Stimulated activated CD4-positive, alpha-beta T cell treated with anti-CD3 and anti-CD28 coated beads, Interleukin-15, amount 100 ng/mL, for 24 hours (primary cell): ENCODE results near the gene RASGRF1.
"Not testable (repeated sequence)": the region's sequence is repeated elsewhere in the genome, so short reads cannot be mapped to it uniquely, and the experiment has no call there.

ENCODE experiments used
- DNase-seq: peaks from one replicate; pipeline ENCODE4 v3.0.0-alpha.2; 2020

The RASGRF1 gene

GRCh38 chr15:78928616-78929093, 161.9 kb downstream of the RASGRF1 start:
- DNase-seq: no peak

- not testable (repeated sequence) for DNase-seq
These were observed 162.4 kb downstream of the RASGRF1 start for GRCh38 chr15:78928176-78928575.

DNA sequence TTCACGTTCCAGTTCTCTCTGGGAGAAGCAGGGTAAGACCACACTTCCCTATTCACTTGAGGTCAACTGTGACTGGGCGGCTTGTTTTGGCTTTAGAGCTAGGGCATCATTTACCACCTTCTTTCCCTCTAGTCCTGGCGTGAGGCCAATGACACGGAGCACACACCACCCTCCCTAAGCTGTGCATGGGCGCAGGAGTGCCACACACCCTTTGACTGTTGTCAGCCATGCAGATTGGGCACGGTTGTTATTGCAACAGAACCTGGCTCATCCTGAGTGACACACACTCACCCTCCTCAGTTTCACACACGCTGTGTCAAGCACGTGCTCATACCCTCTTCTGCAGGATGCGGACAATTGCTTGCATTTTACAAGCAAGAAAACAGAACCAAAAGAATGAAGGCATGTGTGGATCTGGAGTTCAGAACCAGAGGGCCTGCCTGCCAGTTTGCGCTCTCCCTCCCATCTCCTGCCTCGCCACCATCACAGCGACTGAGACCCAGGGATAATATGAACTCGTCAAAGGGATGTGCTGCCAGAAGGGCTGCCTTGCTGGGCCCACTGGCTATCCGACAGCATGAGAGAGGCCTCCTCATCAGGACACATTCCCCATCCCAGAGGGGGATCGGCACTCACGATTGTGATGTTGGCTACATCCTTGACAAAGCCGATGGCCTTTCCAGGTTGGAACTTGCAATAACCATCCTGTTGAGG, 163.3 kb downstream of the RASGRF1 start:
- DNase-seq: no peak

- DNase-seq: no peak
These were observed 164.4 kb downstream of the RASGRF1 start for GRCh38 chr15:78925956-78926743.

- no peak for DNase-seq
These were observed 165.4 kb downstream of the RASGRF1 start for GRCh38 chr15:78925076-78925624.

DNA sequence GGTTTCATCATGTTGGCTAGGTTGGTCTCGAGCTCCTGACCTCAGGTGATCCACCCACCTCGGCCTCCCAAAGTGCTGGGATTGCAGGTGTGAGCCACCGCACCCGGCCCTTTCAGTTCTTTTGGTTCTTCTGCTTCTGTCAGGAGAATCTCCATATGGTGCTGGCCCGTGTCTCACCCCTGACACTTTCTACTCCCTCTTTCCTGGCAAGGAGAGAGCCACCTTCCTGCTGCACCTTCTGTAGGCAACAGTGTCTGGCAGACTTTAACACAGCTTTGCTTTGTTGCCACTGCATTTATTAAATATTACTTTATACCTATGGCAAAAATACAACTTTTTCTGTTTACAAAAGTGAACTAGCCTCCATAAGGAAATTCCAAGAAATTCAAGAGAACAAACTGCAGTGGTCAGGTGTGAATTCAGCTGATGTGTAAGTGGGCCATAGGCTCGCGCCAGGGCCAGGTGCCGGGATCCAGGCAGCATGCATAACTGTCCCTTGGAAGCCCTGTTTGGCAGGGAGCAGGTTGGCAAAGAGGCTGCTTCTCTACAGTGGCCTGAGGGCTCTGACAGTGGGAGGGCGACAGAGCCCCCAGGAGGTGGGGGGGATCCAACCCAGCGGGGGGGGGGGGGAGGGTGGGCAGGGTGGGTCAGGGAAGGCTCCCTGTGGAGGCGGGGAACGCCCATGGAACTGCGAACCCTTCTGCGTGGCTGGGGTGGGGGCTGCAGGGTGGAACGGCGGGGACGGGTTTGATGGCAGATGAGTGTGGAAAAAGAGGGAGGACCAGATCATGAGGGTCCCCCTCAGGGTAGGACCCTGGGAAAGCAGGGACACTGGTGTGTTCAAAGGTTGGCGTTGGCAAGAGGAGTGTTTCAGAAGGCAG, 166.9 kb downstream of the RASGRF1 start:
- DNase-seq: no peak

DNA sequence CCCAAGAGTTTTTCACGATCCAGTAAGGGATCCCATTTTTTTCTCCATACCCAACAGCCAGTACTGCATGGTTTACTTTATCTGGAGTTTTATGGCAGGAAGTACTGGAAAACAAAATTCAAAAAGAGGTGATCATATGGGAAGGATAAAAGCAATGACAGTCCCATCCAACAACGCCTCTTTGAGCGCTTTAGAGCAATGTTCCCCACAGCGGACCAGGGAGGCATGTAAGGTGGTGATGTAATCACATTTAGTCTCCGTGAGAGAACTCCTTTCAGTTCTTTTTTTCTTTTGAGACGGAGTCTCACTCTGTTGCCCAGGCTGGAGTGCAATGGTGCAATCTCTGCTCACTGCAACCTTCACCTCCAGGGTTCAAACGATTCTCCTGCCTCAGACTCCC, 167.6 kb downstream of the RASGRF1 start:
- no peak for DNase-seq

DNA sequence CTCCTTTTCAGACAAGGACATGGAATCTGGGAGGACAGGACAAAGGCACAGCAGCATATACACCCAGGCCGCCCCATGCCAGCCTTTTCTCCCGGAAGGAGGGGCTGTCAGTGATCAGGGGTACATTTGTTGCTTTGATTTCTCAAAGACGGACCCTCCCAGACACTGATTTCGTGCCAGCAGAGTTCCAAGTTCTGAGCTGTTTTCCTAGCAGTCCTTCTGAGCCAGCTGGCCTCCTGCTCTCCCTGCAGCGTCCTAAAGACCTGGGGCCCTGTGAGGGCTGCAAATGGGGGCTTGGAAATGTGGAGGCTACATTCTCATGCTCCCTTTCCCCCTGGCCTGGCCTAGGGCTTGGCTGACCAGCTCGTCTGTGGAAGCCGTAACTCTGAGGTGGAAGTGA, 168.1 kb downstream of the RASGRF1 start:
- no peak for DNase-seq

- DNase-seq: no peak
These were observed 168.6 kb downstream of the RASGRF1 start for GRCh38 chr15:78921940-78922339.

DNA sequence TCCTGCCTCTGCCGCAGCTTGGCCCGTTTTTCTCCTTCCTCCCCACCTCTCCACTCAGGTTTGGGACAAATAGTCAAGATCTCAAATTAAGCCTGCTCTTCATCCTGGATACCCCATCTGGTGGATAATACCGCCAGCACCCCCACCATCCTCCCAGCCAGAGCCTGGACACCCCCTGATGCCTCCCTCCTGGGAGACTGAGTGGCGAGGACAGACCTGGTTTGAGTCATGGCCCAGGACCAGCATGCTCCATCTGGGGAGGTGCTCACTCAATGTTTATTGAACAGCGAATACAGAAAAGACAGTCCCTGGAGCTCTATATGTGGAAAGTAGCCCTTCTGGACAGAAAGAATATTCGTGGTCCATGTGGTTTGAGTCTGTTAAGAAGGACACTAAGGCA, 169.1 kb downstream of the RASGRF1 start:
- no peak for DNase-seq

DNA sequence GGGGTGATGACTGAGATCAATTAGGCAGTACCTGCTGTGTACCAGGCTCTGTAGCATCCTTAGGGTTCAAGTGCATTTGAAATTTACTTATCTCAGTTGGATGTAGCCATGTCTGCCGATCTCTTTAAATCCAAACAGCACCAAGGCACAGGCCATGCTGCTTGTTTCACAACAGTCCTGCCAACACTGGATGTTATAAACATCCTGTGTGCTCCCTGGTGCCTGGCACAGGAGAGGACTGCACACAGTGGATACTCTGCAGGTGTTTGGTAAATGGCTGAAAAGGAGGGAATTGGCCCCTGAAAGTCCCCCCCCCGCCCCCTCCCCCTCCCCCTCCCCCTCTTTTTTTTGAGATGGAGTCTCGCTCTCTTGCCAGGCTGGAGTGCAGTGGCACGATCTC, 172.7 kb downstream of the RASGRF1 start:
- DNase-seq: no peak

GRCh38 chr15:78916088-78916487, 174.5 kb downstream of the RASGRF1 start:
- no peak for DNase-seq

DNA sequence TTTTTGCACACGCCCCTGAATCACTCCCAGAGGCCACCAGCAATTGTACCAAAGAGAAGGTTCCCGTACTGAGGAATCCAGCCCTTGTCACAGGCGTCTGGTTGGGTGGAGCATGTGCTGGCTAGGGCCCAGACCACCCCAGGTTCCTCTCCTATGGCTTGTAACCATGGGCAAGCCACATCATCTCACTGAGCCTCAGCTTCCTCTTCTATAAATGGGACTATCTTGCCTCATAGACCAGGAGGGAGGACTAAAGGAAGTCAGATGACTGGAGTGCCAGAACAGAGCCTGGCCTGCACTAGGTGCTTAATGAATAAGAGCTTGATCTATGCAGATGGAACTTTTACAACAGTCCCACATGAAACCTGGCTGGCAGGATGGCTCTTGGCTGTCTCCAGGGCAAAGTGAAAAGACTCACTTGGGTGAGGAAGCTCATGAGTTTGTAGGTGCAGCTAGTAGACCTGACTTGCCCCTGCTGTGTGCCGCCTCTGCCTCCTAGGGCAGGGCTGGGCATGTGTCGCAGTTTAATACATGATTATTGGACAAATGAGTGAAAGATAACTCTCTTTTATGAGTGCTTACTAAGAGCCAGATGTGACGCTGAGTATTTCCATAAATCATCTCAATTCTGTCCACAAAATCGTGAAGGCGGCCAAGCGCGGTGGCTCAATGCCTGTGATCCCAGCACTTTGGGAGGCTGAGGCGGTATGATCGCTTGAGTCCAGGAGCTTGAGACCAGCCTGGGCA, 175.1 kb downstream of the RASGRF1 start:
- DNase-seq: no peak

- DNase-seq: no peak
These were observed 176.4 kb downstream of the RASGRF1 start for GRCh38 chr15:78914027-78914764.

- no peak for DNase-seq
These were observed 177.6 kb downstream of the RASGRF1 start for GRCh38 chr15:78913012-78913411.

DNA sequence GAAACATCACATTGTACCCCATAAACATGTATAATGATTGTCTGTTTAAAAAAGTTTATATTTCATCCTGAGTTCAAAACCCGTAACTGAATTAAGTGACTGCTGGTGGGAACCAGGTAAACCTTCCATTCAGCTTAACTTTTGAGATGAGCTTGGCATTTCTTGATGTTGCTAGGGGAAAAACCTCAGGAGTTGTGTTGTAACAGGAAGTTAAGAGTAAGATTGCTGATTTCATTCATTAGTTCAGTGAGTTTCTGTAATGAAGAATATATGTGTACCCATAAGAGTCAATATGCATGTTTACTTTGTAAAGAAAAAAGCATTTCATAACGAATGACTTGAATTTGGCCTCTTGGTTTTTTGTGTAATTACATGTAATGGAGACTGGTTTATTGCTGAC, 178.3 kb downstream of the RASGRF1 start:
- DNase-seq: no peak

- DNase-seq: no peak
These were observed 180.3 kb downstream of the RASGRF1 start for GRCh38 chr15:78910271-78910670.
